Tibial nerve (tissue), 4 donors: ENCODE results near the gene SH3BP2. TPM values are rescaled to one million over a fixed set of nuclear protein-coding genes. Genes with fewer than 3 reads are reported as not detected.

Experiments used
- DNase-seq, 2 donors: peaks; one replicate each; pipeline ENCODE4 v3.0.0-alpha.2; 2019; ENCODE audit warnings: low spot score in 2 of 2
- H3K27ac ChIP-seq, 4 donors: fragments of 200-600 bp; sonication (generic) in 3 of 4; one replicate each; pipeline ENCODE4 v1.5.1; 2017 to 2019; ENCODE audit warnings: mild to moderate bottlenecking in 1 of 4
- H3K27me3 ChIP-seq, 2 donors: fragments of 200-600 bp; sonication (generic) in 1 of 2; one replicate each; pipeline versions ENCODE4 v1.5.1 to v1.6.0; 2017 to 2019
- H3K36me3 ChIP-seq, 3 donors: fragments of 200-600 bp; sonication (generic); one replicate each; pipeline ENCODE4 v1.5.1; 2018 to 2019
- H3K4me1 ChIP-seq, 4 donors: fragments of 200-600 bp; sonication (generic) in 3 of 4; one replicate each; pipeline ENCODE4 v1.5.1; 2017 to 2019
- H3K4me3 ChIP-seq, 4 donors: fragments of 200-600 bp; sonication (generic) in 3 of 4; one replicate each; pipeline ENCODE4 v1.5.1; 2017 to 2019; ENCODE audit warnings: mild to moderate bottlenecking in 1 of 4, moderate library complexity in 1 of 4
- H3K9me3 ChIP-seq, 4 donors: fragments of 200-600 bp; sonication (generic) in 3 of 4; one replicate each; pipeline ENCODE4 v1.5.1; 2017 to 2019
- EP300 ChIP-seq, 2 donors: sonication (generic); formaldehyde crosslinking; IDR thresholded peaks; one replicate each; pipeline ENCODE4 v1.6.1; 2017; ENCODE audit warnings: antibody characterized with exemption in 2 of 2, mild to moderate bottlenecking in 1 of 2
- POLR2A ChIP-seq, 2 donors: fragments of 450-650 bp; IDR thresholded peaks; one replicate each; pipeline ENCODE4 v1.6.1; 2017; ENCODE audit warnings: antibody characterized with exemption in 2 of 2, mild to moderate bottlenecking in 2 of 2, moderate library complexity in 2 of 2
- WGBS, 2 donors: methylation state at CpG; one replicate each; pipeline ENCODE4 v1.1.5; 2018; 5-methylcytosine and 5-hydroxymethylcytosine counted together
- total RNA-seq, 4 donors: library from RNA; depleted of rRNA; stranded (reverse); fragments of >200 nt; gene quantifications; one replicate each; pipeline ENCODE4 v1.1.0, GENCODE V29; 2016
- TF ChIP-seq, protein P1 (sequence below), 5 experiments: fragments of 200-600 bp in 3 of 5; fragments of 450-650 bp in 2 of 5; sonication (generic) in 3 of 5; IDR thresholded peaks; one replicate each; pipeline ENCODE4 v1.5.1; 2016 to 2019; ENCODE audit warnings: antibody characterized with exemption in 5 of 5, mild to moderate bottlenecking in 3 of 5, moderate library complexity in 2 of 5

SH3BP2 gene
- total RNA-seq, 4 donors from 2014 or later: 70.5 to 161 (median 77.8) TPM

DNA sequence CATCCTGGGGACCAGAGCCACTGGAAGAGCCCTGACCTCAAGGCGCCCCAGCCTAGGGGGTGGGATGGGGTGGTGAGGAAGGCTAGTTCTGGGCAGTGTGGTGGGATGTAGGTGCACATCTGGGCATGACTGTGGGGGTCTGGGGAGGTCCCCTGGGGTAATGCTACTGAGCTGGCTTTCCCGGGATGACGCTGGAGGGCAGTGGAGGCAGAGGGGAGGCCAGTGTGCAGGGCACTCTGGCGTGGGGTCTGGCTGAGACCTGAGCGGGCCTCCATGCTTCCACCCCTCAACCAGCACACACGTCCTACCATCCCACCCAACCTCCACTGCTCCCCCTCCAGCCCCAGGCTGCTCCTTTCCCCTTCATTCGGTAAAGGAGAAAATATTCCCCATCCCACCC lies 4.8 kb upstream of the SH3BP2 start:
- H3K4me1 ChIP-seq: peaks cover 0 to 53% (median 32%) of the 10 kb centered on the region in 4 donors
- no peak for DNase-seq
- H3K4me3 ChIP-seq: no peak overlapping the region
- no peaks in the 10 kb centered on the region for H3K27me3 ChIP-seq
- H3K9me3 ChIP-seq: peaks cover 0 to 7% (median 0%) of the 10 kb centered on the region in 4 donors
- 88 to 93% methylated on average over 7 of the region's 7 CpGs for WGBS, 2 donors
- H3K36me3 ChIP-seq: no peaks in the 10 kb centered on the region
- H3K27ac ChIP-seq: peak overlapping the region in 3 of 4 donors; percentile 67 to 81 (median 73)
- TF ChIP-seq POLR2A (IDR thresholded peaks at IDR 0.05): no peak
- TF ChIP-seq, protein P1, sequence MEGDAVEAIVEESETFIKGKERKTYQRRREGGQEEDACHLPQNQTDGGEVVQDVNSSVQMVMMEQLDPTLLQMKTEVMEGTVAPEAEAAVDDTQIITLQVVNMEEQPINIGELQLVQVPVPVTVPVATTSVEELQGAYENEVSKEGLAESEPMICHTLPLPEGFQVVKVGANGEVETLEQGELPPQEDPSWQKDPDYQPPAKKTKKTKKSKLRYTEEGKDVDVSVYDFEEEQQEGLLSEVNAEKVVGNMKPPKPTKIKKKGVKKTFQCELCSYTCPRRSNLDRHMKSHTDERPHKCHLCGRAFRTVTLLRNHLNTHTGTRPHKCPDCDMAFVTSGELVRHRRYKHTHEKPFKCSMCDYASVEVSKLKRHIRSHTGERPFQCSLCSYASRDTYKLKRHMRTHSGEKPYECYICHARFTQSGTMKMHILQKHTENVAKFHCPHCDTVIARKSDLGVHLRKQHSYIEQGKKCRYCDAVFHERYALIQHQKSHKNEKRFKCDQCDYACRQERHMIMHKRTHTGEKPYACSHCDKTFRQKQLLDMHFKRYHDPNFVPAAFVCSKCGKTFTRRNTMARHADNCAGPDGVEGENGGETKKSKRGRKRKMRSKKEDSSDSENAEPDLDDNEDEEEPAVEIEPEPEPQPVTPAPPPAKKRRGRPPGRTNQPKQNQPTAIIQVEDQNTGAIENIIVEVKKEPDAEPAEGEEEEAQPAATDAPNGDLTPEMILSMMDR (IDR thresholded peaks at IDR 0.05): no peak
- no peak for TF ChIP-seq EP300 (IDR thresholded peaks at IDR 0.05)

DNA sequence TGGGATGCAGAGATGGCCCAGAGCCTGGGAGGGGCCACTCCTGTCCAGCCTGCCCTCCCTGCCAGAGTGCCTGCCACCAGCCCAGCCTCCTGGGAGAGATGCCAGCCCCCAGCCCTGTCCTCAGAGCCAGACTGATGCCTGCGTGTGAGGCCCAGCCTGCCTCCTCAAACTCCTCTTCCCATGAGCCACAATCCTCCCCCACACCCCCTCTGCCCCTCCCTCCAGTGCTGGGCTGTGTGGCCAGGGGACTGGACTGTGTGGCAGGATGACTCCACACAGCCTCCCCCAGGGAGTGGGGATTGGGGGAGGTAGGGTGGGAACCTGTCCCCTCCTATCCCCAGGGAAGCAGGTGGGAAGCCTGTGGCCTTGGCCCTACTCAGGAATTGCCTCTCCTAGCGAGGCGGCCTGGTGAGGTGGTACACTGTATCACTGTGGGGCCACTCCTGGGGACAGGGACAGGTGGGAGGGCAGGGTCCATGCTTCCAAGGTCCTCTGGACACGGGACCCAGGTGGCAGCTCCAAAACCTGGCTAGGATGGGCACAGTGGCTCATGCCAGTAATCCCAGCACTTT lies 4.3 kb upstream of the SH3BP2 start:
- 93 to 97% methylated on average over 3 of the region's 4 CpGs for WGBS, 2 donors
- H3K36me3 ChIP-seq: no peaks in the 10 kb centered on the region
- H3K9me3 ChIP-seq: peaks cover 0 to 5% (median 0%) of the 10 kb centered on the region in 4 donors
- peaks cover 0 to 58% (median 34%) of the 10 kb centered on the region in 4 donors for H3K4me1 ChIP-seq
- H3K27ac ChIP-seq: peak overlapping the region in 3 of 4 donors; percentile 67 to 81 (median 73)
- peak in 1 of 2 donors; percentile 12 for DNase-seq
- no peak for TF ChIP-seq EP300 (IDR thresholded peaks at IDR 0.05)
- TF ChIP-seq, protein P1 (IDR thresholded peaks at IDR 0.05): no peak
- no peak for TF ChIP-seq POLR2A (IDR thresholded peaks at IDR 0.05)
- no peaks in the 10 kb centered on the region for H3K27me3 ChIP-seq
- no peak overlapping the region for H3K4me3 ChIP-seq

- H3K27me3 ChIP-seq: no peaks in the 10 kb centered on the region
- peak in 1 of 2 donors; percentile 3 for DNase-seq
- WGBS, 2 donors: 97 to 100% methylated on average over 5 of the region's 5 CpGs
- H3K9me3 ChIP-seq: no peaks in the 10 kb centered on the region
- no peak overlapping the region for H3K27ac ChIP-seq
- no peaks in the 10 kb centered on the region for H3K36me3 ChIP-seq
- peaks cover 0 to 65% (median 41%) of the 10 kb centered on the region in 4 donors for H3K4me1 ChIP-seq
- no peak overlapping the region for H3K4me3 ChIP-seq
- no peak for TF ChIP-seq EP300 (IDR thresholded peaks at IDR 0.05)
- TF ChIP-seq POLR2A (IDR thresholded peaks at IDR 0.05): no peak
- TF ChIP-seq, protein P1 (IDR thresholded peaks at IDR 0.05): no peak
These were observed 3.5 kb upstream of the SH3BP2 start for GRCh38 chr4:2789351-2789750.

- 81 to 92% methylated on average over 23 to 24 of the region's 24 CpGs for WGBS, 2 donors
- H3K27me3 ChIP-seq: no peaks in the 10 kb centered on the region
- no peaks in the 10 kb centered on the region for H3K36me3 ChIP-seq
- no peaks in the 10 kb centered on the region for H3K9me3 ChIP-seq
- DNase-seq: peak in 1 of 2 donors; percentile 7
- peak overlapping the region in 2 of 4 donors; percentile 90 to 92 for H3K27ac ChIP-seq
- TF ChIP-seq POLR2A (IDR thresholded peaks at IDR 0.05): no peak
- TF ChIP-seq, protein P1 (IDR thresholded peaks at IDR 0.05): no peak
- H3K4me1 ChIP-seq: peaks cover 0 to 72% (median 47%) of the 10 kb centered on the region in 4 donors
- no peak overlapping the region for H3K4me3 ChIP-seq
These were observed 2.9 kb upstream of the SH3BP2 start for GRCh38 chr4:2789793-2790582.
